NCI-H2171 (cell line): ENCODE results near the gene CCL7.
"Not testable (repeated sequence)": the region's sequence is repeated elsewhere in the genome, so short reads cannot be mapped to it uniquely, and the experiment has no call there.

Experiments
- DNase-seq: peaks from one replicate; lab custom pipeline; 2025; lab: John Stamatoyannopoulos, UW

The CCL7 gene

DNA sequence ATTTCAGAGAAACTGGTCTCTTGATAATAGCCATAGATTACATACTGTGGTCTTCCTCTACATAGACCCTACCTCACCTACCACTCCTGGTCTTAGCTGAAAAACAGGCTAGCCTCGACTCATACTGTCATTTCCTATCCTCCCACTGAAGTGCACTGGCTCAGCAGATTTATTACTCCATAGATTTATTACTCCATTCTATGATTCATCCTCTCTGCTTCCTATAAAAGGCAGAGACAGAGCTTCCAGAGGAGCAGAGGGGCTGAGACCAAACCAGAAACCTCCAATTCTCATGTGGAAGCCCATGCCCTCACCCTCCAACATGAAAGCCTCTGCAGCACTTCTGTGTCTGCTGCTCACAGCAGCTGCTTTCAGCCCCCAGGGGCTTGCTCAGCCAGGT lies at the start of gene CCL7:
TSS of gene CCL7 (plus strand) at position 253 of the 400 bp plus-strand sequence. CDS start at position 323, 70 bp downstream.
- no peak for DNase-seq

DNA sequence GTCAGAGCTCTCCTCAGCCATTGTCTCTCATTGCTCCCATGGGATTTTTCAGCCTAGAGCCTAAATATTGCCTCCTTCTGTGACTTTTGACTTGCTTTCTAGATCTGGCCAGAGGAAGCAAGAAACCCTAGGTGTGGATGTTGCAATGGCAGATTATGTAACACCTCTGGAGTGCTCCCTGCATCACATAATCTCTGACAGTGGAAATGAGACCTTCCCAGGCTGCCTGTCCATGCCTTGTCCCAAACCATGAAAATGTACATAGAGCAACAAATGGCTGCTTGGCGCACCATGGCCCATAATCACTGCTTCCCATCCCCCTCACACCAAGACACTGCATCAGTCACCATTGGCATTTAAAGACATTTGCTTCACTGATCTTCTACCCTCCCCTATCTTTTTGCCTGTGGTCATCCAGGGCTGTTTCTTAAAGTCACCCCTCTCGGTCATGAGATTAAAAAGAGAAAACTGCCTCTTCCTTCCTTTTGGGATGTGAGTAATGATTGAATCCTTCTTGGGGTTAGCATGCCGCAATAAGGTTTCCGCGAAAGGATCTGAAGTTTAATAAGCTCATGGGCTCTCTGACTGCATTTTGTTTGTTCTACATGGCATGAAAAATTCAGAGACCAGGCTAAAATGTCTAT lies 49.1 kb upstream of the CCL7 start:
- no peak for DNase-seq

DNA sequence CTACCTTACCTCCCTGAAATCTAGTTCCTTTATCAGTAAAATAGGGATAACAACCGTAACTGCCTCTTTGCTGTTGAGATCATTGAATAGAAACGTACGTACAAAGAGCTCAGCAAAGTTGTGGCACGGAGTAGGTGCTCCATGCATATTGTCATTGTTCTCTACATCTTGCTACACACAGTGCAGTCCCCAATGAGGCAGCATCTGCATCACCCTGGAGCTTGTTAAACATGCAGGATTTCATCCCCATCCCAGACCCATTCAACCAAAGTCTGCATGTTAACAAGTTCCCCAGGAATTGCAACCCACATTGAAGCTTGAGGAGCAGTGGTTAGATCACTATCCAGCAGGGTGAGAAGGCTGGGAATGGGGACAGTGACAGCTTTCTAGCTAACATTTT lies 48.6 kb upstream of the CCL7 start:
- no peak for DNase-seq

DNA sequence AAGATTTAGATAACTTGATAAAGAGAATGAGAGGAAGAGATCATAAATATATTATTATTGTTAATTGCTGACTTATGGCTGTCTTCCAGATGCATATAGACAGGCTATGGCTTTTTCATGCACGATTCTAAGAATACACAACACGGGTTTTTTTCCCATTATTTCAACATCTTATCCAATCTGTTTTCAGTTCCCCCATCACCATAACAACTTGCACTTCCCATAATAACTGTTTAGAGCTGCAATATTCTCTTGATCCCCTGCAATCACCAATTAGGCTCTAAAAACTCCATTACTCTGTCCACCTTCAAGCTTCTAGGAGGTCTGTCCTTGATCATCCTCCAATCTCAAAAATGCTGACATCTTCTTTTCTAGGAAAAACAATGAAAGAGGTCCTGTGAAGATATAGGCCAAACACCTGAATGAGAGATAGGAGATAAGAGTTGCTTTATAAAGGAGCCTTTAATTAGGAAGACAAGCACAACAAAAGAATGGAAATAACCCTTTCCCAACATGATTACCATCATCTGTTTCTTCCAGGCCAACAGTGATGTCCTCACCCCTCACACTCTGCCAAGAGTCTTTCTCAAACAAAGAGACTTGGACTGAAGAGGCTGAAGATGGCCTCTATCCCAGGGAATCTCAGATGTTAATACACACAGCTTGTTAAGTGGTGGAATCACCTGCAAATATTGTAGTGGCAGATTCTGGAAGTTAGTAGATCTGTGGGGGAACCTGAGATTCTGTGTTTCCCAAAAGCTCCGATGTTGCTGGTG lies 47.1 kb upstream of the CCL7 start:
- DNase-seq, result no peak

DNA sequence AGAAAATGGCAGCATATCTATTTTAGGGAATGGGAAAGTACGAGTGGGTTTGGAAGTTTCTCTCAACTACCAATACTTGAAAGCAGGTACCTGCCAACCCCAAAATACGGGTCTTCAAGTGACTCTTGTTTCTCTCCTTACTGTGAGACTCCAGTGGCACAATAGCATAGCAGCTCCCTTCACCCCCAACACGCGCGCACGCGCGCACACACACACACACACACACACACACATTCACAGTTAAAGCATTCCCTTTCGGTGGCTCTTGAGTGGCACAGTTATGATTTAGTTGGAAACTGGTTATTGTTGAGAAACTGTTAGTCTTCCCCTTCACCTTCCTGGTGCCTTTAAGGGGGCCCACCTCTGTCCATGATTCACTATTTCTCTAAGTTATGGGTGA lies 45.0 kb upstream of the CCL7 start:
- DNase-seq, result no peak

DNA sequence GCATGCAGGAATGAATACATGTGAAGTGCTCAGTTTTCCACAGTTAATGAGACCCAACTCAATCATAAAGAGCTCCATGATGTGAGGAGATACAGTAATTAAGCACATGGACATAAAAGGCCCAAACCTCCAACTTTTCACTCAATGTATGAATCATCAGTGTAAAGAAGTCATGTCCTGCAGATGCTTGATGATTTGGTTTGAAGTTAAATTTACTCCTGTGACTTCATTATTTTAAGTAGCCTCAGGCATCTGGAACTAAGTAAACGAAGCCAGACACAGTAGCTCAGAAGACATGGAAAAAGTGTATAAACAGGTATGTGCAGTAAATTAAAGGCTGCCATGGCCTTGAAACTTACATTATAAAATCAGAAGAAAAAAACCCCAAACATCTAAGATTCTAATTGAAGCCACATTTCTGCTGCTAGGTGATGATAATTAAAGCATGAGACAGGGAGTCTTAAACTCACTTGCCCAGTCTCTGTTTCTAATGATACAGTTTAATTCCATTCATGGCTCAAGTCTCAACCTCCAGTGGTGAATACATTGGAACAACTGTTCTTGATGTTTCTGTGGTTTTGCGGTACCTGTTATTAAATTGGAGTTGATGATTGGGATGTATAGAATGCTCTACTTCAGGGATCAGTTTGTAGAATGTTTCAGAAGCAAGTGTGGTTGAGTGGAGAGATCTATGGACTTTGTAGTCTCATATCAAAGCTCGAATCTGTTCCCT lies 43.8 kb upstream of the CCL7 start:
- no peak for DNase-seq

DNA sequence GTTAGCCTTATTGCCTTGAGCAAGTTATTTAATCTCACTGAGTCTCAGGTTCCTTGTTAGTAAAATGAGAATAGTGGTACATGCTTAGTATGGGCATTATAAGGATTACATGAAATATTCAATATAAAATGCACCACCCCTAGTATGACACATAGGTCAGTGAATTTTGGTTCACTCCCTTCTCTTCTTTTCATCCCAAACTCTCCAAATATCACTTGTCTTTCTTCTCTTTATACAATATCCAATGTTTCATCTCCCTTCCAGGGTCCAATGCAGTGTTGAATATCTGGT lies 43.3 kb upstream of the CCL7 start:
- DNase-seq, result no peak

DNA sequence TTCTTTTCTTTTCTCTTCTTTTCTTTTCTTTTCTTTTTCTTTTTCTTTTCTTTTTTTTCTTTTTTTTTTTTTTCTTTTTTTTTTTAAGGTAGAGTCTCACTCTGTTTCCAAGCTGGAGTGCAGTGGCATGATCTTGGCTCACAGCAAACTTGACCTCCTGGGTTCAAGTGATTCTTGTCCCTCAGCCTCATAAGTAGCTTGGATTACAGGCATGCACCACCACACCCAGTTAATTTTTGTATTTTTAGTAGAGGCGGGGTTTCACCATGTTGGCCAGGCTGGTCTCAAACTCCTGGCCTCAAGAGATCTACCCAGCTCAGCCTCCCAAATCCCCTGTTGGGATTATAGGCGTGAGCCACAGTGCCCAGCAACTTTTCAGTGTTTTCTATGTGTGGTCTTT lies 42.7 kb upstream of the CCL7 start:
- DNase-seq, result not testable (repeated sequence)

DNA sequence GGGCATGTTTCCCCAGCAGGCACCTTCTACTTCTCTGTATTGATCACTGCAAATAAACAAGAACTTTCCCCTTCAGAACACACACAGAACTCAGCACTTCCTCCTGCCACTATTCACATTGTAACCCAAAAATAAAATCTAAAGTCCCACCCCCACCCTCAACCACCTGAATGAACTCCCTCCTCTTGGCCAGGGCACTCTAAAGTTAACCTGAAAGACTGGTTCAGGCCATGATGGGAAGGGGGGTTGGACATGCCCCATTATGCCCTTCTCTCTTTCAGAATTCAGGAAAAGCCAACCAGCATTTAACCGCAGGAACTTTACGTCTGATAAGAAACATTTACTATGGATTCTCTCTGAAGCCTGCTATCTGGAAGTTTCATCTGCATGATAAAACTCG lies 42.3 kb upstream of the CCL7 start:
- no peak for DNase-seq

DNA sequence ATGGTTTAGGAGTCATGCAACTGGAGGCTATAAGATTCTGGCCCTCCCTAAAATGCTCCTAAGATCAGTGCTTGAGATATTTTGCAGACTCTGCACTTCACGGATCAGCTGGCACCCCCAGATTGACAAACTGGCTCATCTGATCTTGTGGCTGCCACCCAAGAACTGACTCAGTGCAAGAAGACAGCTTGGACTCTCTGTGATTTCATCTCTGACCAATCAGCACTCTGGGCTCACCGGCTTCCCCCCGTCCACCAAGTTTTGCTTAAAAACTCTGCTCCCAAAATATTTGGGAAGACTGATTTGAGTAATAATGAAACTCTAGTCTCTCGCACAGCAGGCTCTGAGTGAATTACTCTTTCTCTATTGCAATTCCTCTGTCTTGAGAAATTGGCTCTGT lies 41.2 kb upstream of the CCL7 start:
- no peak for DNase-seq

DNA sequence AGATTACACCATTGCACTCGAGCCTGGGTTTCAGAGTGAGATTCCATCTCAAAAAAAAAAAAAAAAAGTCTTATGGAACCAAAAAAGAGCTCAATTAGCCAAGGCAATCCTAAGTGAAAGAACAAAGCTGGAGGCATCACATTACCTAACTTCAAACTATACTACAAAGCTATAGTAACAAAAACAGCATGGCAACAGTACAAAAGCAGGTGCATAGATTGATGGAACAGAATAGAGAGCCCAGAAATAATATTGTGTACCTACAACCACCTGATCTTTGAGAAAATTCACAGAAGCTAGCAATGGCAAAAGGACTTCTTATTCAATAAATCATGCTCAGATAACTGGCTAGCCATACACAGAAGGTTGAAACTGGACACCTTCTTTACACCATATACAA lies 39.7 kb upstream of the CCL7 start:
- no peak for DNase-seq

DNA sequence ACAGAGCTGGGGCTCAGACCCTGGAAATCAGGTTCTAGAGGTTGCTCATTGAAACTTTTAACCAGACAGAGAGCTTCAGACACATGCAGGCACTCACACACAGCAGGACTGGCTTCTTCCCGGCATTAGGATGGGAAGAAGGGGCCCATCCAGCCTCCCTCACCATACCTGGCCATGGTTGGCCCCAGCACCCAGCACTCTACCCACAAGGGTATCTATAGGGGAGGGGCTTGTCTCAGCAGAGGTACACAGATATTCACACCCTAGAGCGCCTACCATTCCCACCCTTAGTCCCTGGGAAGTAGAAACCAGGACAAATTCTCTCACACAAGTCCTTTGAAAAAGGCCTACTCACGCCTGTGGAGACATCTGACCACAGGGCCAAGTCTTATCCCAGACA lies 35.4 kb upstream of the CCL7 start:
- DNase-seq, result no peak

DNA sequence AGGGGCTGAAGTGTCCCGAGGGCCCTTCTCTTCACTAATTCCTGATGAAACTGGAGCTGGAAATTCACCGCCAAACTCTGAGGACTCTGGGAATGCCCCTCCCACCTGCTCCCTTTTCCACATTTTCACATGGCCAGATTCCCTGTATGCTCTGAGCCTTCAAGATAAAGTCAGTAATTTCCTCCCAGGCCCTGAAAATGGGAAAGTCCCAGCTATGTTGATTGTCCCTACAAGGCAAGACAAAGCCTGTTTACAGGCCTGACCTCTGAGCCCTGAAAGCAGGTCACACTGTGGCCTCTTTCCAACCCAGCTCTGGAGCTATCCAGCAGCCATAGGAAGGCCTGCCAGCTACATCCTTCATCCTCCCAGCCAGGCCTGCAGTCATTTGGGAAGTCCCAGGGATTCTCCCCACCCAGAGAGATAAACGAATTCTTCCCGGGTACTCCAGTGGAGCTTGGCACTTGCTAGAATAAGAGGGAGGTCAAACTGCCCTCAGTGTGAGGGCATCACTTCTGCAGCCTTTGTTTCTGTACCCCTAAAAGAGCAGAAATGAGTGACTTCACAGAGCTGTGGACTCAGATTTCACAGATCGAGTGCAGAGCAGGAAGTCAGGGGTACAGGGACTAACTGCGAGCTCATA lies 34.5 kb upstream of the CCL7 start:
- DNase-seq, result no peak

DNA sequence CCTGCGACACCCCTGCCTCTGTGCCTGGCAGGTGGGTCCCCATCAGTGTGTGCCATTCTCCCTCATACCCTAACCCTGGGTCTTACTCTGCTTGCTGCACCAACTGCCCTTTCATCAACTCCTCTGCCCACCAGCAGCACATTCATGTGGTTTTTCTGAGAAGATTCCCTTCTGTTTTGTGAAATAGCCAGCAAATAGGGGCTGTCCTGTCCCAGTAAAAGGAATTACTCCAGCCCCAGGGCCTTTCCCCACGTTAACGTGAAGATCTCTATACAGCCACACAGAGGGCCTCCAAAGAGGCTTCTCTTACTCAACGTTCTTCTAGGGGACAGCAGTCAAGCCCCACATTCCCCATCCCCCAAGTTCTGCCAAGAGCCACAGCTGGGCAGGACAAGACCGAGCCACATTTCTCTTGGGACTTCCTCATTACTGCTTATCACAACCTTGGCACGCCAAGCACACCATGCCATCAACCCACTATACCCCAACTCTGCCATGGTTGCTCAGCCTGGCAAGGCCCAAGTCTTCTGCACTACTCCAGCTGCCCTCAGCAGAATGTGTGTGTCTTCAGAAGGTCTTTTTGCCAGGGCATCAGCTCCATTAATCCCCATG lies 33.6 kb upstream of the CCL7 start:
- no peak for DNase-seq

DNA sequence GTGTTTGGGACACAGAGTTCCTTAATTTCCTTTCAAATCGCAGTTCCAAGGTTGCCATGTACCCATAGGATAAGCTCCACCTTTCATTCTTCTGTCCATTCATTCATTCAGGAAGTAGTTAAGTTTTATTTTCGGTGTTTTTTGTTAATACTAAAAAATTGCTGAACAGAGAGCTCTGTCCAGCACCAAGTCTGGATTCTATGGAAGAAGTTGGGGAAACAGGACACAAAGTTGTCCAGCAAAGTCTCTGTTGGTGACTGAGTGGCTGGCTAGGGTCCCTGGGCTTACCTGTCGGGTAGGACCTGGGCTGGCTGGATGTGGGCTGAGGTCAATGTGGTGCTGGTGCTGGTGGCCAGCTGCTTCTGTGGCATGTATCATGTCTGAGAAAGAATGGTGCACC lies 32.6 kb upstream of the CCL7 start:
- no peak for DNase-seq

DNA sequence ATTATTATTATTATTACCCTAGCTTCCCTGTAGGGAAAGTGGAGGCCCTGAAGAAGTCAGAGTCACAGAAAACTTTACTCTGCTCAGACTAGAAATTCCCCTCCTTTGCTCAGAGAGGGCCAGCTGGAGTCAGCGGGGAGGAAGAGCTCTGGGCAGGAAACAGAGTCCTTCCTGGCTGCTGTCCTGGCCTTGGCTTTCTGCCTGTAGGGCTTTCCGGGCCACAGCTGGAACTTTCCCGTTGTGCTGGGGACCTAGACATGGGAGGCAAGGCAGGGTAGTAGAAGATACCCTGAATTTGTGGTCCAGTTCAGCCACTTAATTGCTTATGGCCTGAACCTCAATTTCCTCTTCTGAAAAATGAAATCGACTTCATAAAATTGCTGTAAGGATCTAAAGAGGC lies 29.0 kb upstream of the CCL7 start:
- no peak for DNase-seq

DNA sequence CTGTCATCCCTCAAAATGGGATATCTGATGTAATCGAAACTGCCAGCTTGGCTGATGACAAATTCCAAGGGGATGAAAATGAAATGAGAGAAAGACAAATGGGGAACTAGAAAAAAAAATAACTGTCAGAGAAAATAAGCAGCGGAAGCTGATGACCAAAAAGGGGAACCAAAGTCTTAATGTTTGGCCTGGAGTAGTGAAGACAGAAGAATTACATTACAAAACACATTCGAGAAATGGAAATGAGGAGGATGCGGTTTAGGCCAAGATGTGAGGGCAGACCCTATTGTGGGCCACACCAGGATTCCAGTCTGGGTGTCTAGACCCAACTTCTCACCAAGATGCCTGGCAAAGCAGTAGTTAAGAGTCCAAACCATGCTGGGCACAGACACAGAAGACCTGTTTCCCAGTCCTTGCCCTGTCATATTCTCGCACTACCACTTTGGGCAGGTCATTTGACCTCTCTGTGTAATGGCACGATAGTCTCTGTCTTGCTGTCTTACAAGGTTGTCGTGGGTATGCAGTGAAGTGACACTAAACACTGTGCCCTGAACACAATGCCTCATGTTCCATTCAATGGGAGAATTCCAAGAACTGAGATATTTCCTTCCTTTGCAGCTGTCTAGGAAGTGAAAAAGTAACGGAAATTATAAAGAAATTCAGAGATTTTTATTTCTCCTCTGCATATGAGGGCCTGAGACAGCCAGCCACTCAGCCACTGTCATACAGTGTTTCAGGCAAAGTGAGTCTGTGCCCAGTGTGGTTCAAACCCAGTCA lies 27.2 kb upstream of the CCL7 start:
- no peak for DNase-seq

DNA sequence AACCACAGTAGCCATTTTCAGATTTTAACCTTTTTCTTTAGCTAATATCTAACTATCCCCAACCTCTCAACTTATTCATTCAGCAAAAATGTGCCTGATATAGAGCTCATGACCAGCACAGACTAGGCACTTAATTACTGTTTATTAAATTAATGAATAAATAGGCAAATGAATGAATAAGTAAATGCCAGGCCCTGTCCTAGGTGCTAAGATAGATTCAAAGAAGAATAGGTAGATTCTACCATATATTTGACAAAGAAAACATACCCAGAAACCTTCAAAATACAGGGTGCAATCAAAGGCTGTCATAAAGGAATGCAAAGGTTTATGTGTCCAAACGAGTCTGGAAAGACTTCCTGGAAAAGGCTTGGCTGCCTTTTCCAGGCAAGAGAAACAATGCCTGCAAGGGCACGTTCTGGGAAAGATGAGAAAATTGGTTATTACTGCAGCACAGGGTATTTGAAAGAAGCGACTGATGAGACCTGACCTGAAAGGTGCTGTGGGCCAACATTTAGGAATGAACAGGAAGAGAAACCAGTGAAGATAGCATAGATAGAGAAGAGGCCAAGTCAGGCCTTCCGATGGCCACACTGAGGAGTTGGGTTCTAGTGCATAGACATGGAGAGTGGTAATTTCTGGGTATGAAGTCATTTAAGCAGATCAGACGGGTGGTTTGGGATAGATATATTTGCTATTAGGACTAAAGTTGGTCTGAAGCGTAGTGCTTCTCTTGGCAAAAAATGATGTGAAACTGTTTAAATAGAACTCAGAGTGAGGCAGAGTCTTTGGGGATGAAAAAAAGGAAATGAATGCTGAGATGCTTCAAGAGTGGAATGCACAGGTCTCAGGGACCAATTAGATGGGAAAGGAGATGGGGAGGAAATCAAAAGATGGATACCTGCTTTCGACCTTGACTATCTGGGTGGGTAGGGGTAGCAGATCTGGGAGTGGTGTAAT lies 26.4 kb upstream of the CCL7 start:
- DNase-seq, result no peak

DNA sequence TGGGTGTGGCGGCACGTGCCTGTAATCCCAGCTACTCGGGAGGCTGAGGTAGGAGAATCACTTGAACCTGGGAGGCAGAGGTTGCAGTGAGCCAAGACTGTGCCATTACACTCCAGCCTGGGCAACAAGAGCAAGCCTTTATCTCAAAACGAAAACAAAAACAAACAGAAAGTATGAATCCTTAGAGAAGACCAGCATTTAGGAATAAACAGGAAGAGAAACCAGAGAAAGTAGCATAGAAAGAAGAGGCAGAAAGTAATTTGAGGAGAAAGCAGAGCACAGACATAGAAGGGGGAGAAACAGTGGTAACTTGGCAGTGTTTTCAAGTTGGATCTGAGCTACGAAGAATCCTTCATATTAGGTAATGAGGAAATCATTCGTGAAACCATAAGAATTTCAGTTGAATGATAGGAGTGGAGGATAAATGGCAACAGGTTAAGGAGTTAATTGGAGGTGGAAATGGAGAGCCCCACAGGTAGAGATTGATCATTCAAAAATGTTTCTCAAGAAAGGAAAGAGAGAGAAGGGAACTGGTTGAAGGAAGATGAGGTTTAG lies 24.6 kb upstream of the CCL7 start:
- DNase-seq, result no peak

DNA sequence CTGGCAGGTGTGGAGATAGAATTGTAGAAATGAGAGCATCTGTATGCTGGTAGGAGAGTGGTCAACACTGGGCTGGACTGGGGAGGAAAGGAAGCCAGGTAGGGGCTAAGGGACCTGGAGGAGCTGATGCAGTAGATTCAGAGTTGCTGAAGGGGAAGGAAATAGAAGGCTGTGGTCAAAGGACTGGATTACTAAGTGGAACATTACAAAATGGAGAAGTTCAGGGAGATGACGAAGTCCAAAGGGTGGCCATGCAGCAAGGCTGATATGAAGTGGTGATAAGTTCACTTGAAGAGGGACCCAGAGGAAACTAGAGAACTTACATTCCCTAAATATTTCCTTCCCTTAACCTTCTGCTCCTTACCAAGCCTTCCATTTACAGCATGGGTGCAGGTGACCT lies 23.6 kb upstream of the CCL7 start:
- no peak for DNase-seq
